Retinal pigment epithelial cell (primary cell): ENCODE data around the gene GABPA.
"Not testable (repeated sequence)": the region's sequence is repeated elsewhere in the genome, so short reads cannot be mapped to it uniquely, and the experiment has no call there.

Source experiments
- DNase-seq: peaks from one replicate; pipeline ENCODE4 v3.0.0-alpha.2; 2010; ENCODE audit warnings: low read depth
- H3K4me3 ChIP-seq: 2 replicates; pipeline ENCODE4 v1.5.1; 2011; ENCODE audit warnings: mild to moderate bottlenecking, low read length, control low read depth, moderate library complexity
- CTCF ChIP-seq: conservative IDR thresholded peaks from 2 replicates; pipeline ENCODE4 v1.5.1; 2011; ENCODE audit warnings: low read depth, low read length, control low read depth, inconsistent platforms

The GABPA gene

GRCh38 chr21:25760061-25760460 is 25.3 kb downstream of the GABPA start:
- no peak for TF ChIP-seq CTCF
- H3K4me3 ChIP-seq = no peak overlapping the region

DNA sequence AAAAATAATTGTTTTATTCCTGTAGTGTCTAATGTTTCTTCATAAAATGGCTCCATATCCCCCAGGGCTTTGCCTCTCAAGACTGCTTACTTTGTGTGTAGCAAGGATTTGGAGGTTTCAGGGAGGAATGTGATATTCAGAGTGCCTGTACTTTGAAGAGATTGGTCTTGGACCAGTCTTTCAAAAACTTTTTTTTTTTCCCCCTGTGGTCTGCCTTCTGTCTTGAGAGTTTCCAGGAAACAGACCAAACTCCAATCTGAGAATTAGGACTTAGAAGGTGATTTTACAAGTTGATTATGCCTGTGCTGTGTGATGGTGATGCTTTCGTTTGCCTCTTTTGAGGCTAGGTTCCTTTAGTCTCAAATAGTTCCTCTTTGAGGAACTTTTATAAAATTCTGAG is 25.9 kb downstream of the GABPA start:
- no peak overlapping the region for H3K4me3 ChIP-seq
- no peak for TF ChIP-seq CTCF
- DNase-seq = no peak

More at GRCh38 chr21:25760061-25760460, 25.3 kb downstream of the GABPA start:
- no peak for DNase-seq

- no peak for DNase-seq
- no peak for TF ChIP-seq CTCF
- H3K4me3 ChIP-seq = no peak overlapping the region
Measured at GRCh38 chr21:25764065-25764464, 29.3 kb downstream of the GABPA start.

GRCh38 chr21:25767921-25768320 is 33.1 kb downstream of the GABPA start:
- no peak for DNase-seq
- no peak overlapping the region for H3K4me3 ChIP-seq
- TF ChIP-seq CTCF = no peak

DNA sequence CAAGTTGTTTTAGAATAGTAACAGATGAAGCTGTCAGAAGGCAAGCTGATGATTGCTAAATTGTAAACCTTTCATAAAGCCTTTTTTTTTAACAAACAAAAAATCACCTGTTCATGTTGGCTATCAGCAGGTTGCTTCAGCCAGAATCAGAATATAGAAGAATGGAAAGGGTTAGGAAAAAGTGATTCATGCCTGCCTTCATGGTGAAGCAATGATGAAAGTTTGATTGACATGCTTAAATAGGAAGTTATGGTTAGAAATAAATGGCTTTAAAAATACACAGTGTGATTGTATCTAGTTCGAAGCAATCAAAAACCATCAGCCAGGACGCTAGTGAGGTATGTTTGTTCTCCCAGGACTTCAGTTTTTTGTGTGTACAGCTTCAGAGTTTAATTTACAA is 37.9 kb downstream of the GABPA start:
- no peak for TF ChIP-seq CTCF
- DNase-seq = no peak

GRCh38 chr21:25776440-25776839 is 41.7 kb downstream of the GABPA start:
- TF ChIP-seq CTCF = no peak
- no peak for DNase-seq
- no peak overlapping the region for H3K4me3 ChIP-seq

More for the DNA sequence above, 37.9 kb downstream of the GABPA start:
- H3K4me3 ChIP-seq = no peak overlapping the region

GRCh38 chr21:25778126-25778875 is 43.5 kb downstream of the GABPA start:
- not testable (repeated sequence) for H3K4me3 ChIP-seq

More at GRCh38 chr21:25778126-25778875, 43.5 kb downstream of the GABPA start:
- not testable (repeated sequence) for DNase-seq
